GM21360 (cell line): ENCODE results near the gene S100A5.

ENCODE experiments used
- ATAC-seq: cut with Tn5 transposase; IDR thresholded peaks from one replicate; pipeline ENCODE4 v1.9.1; 2021; ENCODE audit warnings: mild to moderate bottlenecking, moderate library complexity; ENCODE audit not compliant: unreplicated experiment

The S100A5 gene

DNA sequence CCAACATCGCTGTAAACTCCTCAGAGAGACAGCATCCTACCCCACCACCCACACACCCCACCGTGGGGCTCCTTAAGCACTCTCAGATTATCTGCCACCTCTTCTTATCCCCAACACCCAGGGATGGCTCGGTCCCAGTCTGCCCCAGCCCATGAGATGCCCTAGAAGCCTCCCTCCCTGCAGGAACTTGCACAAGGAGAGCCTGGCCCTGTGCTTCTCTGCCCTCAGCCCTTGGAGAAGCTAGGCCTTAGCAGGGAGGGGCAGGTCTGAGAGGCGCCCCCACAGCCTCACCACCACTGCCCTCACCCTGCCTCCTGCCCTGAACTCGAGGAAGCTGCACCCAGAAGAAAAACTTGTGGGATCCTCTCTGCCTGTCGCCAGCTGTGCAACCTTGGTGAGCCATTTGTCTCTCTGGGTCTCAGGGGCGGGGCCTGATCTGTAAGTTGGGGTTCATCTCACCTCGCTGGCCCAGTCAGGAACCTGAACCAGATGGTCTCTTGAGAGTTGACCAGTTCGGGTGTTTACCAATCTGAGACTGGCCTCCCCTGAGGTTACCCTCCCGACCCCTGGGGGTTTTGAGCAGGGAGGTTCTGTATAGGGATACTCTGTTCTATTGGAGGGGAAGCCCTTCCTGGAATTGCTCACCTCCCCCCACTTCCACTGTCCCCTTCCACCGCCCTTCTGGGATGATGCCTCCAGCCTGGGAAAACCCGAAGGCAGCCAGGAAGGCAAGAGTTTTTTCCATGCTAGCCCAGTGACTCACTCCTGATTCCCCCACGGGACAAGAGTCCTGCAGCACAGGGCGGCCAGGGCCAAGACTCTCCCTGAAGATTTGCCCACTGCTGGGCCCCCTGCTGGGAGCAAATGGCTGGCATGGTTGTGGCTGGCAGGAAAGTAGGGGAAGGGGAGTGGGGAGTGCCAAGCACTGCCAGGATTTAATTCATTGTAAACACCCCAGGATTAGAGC, 8.3 kb upstream of the S100A5 start, which contains the start of gene S100A3:
Gene S100A3 (minus strand): TSS at position 537 of the 967 bp plus-strand sequence. CDS start 773 bp downstream, outside the sequence.
- no peak for ATAC-seq

- no peak for ATAC-seq
Observed at GRCh38 chr1:153547560-153548551, 7.1 kb upstream of the S100A5 start.

- ATAC-seq: no peak
Observed at GRCh38 chr1:153546796-153547559, 6.2 kb upstream of the S100A5 start.

DNA sequence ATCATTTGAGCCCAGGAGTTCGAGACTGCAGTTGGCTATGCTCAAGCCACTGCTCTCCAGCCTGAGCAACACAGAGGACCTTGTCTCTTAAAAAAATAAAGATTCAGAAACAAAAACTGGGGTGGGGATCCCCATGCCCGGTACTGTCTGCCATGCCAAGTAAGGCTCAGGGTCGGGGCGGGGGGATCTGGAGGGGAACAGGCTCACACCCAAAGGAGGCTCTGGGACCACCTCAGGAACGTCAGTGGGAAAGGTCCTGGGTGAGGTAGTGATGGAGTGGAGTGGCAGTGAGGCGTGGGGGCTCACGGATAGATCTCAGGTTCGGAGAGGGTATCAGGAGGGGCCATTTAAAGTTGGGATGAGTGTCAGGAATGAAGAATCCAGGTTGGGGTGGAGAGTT, 5.6 kb upstream of the S100A5 start:
- ATAC-seq: no peak

DNA sequence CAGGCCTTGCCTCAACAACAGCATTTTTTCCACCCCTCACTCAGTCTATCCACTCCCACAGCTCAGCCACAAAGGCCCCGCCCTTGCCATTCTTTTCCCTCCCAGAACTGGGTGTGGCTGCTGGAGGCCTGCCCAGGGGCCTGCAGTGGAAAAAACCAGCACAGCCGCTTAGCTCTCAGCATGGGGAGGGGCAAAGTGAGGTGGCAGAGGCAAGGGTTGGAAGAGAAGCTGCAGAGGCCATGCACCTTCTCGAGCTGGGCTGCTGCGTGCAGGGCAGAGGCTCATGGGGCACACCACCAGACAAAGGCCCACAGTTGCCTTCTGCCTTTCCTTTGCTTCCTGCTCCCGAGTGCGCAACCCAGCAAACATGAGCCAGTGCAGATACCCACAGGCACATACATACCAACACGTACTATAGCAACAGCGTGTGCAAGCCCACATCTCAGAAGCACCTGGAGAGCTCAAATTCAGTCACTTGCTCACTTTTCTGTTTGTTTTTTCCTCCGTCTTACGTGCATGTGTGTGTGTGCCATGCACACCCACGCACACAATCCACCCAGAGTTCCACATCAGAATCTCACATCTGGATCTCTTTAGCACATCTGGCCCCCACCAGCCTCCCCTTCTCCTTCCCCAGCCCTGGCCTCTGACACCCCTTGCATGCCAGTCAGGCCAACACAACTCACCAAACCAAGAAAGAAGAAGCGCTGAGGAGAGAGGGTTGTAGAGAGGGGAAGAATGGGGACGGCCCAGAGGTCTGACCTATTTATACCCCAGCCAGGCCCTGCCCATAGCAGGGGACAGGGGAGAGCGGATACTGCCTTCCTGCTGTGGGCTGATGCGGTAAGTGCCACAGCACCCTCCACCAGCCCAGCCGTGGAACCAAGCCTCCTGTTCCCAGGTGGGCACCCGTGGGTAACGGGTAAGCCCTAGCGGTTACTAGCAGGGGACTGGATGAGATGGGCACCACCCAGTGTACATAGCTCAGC, 4.6 kb upstream of the S100A5 start, which contains the start of gene S100A4:
Gene S100A4 (minus strand): TSS at position 740 of the 989 bp plus-strand sequence. CDS start 1,012 bp downstream, outside the sequence.
- ATAC-seq: no peak

- ATAC-seq: no peak
Observed at GRCh38 chr1:153544453-153545066, 3.8 kb upstream of the S100A5 start.

GRCh38 chr1:153543736-153544135, 3.0 kb upstream of the S100A5 start:
- ATAC-seq: no peak

- ATAC-seq: no peak
Observed at GRCh38 chr1:153542956-153543711, 2.4 kb upstream of the S100A5 start.

- ATAC-seq: no peak
Observed at GRCh38 chr1:153541641-153542590, 1.2 kb upstream of the S100A5 start.

DNA sequence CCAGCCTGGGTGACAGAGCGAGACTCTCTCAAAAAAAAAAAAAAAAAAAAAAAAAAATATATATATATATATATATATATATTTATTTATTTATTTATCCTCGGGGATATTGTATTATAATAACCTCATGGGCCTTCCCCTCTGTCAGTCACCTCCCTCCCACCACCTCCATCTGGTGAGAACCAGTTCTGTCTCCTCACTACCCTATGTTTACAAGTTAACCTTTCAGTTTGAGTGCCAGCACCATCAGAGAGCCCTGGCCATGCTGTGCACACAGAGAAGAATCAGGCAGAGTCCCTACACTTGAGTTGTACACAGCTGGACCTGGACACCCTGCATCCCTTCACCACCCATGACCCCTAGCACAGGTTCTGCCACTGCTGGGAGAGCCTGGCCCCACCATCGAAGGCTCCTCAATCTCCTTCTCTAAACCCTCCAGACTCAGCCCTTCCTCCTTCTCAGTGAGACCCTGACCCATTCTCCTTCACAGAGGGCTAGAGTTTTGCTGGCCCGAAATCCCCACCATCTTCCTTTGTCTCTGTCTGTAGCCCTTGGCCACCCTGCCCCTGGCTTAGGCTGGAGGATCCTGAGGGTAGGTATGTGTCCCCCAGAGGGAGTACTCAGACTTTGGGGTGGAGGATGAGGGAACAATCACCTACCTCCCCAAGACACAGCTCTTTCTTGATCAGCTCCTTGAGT, 1.2 kb downstream of the S100A5 start:
- ATAC-seq: no peak

DNA sequence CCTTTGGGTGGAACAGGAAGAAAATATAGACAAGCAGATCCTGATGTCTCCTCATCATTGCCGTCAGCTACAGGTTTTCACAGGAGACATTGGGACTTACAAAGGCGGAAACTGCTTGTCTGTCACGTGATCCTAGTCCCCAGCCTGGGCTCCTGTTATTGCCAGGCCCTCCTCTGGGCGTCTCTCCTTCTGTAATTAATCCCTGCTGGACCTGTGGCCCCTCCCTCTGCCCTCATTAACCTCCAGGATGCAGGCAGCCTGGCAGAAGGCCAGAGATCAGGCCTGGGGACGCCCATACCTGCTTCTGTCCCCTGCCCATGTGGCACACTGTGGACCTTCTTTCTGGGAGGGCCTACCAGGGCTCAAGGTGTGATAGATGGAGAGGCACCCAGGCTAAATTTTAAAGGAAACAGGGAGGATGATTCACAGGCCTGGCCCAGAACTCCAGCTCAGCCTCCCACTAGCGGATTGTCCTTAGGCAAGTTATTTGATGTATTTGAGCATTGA, 2.4 kb downstream of the S100A5 start:
- no peak for ATAC-seq

DNA sequence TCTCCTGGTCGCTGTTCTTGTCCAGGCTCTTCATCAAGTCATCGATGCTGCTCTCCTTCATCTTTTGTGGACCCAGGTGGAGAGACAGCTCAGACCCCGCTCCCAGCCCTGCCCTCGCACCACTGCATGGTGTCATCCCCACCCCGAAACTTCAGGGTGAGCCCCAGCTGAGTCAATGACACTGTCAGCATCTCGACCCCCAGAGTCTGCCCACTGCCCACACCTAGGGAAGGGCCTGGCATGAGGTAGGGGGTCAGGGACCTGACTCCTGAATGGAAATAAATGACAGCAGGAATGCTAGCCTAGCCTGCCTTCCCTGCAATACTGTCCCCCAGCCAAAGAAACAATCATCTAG, 3.4 kb downstream of the S100A5 start:
- no peak for ATAC-seq

DNA sequence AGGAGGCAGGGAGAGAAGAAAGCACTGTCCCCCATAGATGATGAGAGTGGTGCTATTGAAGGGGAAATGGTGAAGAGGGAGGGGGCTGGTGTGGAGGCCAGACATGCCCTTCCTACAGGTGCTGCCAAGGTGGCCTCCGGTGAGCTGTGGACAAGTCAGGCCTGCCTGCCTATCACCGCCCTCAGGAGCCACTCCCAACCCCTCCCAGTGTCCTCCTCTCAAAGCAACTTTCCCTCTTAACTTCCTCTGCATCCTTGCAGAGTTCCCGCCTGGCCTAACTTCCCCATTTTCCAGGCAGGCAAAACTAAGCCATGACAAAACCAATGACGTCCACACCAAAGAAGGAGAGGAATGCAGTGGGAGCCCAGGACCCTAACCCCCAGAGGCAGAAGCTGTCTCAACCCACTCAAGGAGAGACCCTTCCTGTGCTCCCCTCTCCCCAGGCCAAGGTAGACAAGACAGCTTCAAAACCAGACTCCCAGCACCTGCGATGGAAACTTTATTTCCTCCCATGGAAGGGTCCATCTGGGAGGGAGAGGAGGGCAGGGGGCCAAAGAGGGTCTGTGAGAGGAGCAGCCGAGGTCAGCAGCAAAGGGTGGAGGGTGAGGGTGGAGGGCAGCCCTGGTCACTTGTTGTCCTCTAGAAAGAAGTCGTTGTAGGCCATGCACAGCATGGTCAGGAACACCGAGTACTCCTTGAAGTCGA, 3.9 kb downstream of the S100A5 start:
- ATAC-seq: no peak

GRCh38 chr1:153536012-153536670, 4.6 kb downstream of the S100A5 start:
- ATAC-seq: no peak
